MM.1S (cell line): ENCODE measurements around the gene RC3H2.
A peak's percentile ranks its signal among the peaks of the same experiment; 100 is the strongest.
"Not testable (repeated sequence)": the region's sequence is repeated elsewhere in the genome, so short reads cannot be mapped to it uniquely, and the experiment has no call there.

Experiments
- DNase-seq: peaks from one replicate; pipeline ENCODE4 v3.0.0-alpha.2; 2015
- H2AFZ ChIP-seq: fragments of 300-600 bp; sonication (generic); 2 replicates; pipeline ENCODE4 v1.6.0; 2016; ENCODE audit warnings: antibody characterized with exemption, low read length
- H3F3A ChIP-seq: fragments of 300-600 bp; sonication (generic); 2 replicates; pipeline ENCODE4 v1.6.1; 2016; ENCODE audit warnings: mild to moderate bottlenecking, antibody characterized with exemption, low read length, moderate library complexity, mixed read lengths; ENCODE audit not compliant: insufficient read depth
- H3K27ac ChIP-seq: fragments of 300-600 bp; sonication (generic); 2 replicates; pipeline ENCODE4 v1.5.1; 2016; ENCODE audit warnings: mild to moderate bottlenecking, low read length
- H3K27me3 ChIP-seq: fragments of 300-600 bp; sonication (generic); replicated peaks from 2 replicates; pipeline ENCODE4 v1.6.0; 2016; ENCODE audit warnings: low read length; ENCODE audit not compliant: insufficient read depth
- H3K36me3 ChIP-seq: fragments of 300-600 bp; sonication (generic); replicated peaks from 2 replicates; pipeline ENCODE4 v1.6.1; 2016; ENCODE audit warnings: mild to moderate bottlenecking, low read length, mixed read lengths; ENCODE audit not compliant: insufficient read depth
- H3K4me1 ChIP-seq: fragments of 300-600 bp; sonication (generic); 2 replicates; pipeline ENCODE4 v1.6.1; 2016; ENCODE audit warnings: low read length, mixed read lengths
- H3K4me2 ChIP-seq: fragments of 300-600 bp; sonication (generic); 2 replicates; pipeline ENCODE4 v1.6.0; 2016; ENCODE audit warnings: low read depth, low read length
- H3K4me3 ChIP-seq: fragments of 300-600 bp; sonication (generic); 2 replicates; pipeline ENCODE4 v1.5.1; 2016; ENCODE audit warnings: low read length, mixed read lengths
- H3K79me2 ChIP-seq: fragments of 300-600 bp; sonication (generic); 2 replicates; pipeline ENCODE4 v1.6.1; 2016; ENCODE audit warnings: mixed run types, low read length, mixed read lengths
- H3K9ac ChIP-seq: fragments of 300-600 bp; sonication (generic); 2 replicates; pipeline ENCODE4 v1.6.1; 2016; ENCODE audit warnings: low read length, mixed read lengths
- H3K9me2 ChIP-seq: fragments of 300-600 bp; sonication (generic); replicated peaks from 2 replicates; pipeline ENCODE4 v1.6.1; 2016; ENCODE audit warnings: mild to moderate bottlenecking, low read length, mixed read lengths; ENCODE audit not compliant: insufficient read depth
- H3K9me3 ChIP-seq: fragments of 300-600 bp; sonication (generic); replicated peaks from 2 replicates; pipeline ENCODE4 v1.6.1; 2016; ENCODE audit warnings: mild to moderate bottlenecking, low read length, mixed read lengths; ENCODE audit not compliant: insufficient read depth
- H4K20me1 ChIP-seq: fragments of 300-600 bp; sonication (generic); 2 replicates; pipeline ENCODE4 v1.6.1; 2016; ENCODE audit warnings: mild to moderate bottlenecking, low read length, moderate library complexity, mixed read lengths; ENCODE audit not compliant: insufficient read depth
- EZH2 ChIP-seq: fragments of 300-600 bp; sonication (generic); optimal IDR thresholded peaks from 2 replicates; pipeline ENCODE3; 2017; ENCODE audit warnings: low read depth, mild to moderate bottlenecking, antibody characterized with exemption, low read length, mixed read lengths
- EZH2phosphoT487 ChIP-seq: fragments of 300-600 bp; sonication (generic); IDR thresholded peaks from 2 replicates; pipeline ENCODE4 v1.6.1; 2018; ENCODE audit warnings: antibody characterized with exemption, low read length
- TF ChIP-seq, protein P1 (sequence below): fragments of 300-600 bp; sonication (generic); IDR thresholded peaks from 2 replicates; pipeline ENCODE4 v1.5.1; 2016; ENCODE audit warnings: antibody characterized with exemption, low read length, mixed read lengths

The RC3H2 gene

DNA sequence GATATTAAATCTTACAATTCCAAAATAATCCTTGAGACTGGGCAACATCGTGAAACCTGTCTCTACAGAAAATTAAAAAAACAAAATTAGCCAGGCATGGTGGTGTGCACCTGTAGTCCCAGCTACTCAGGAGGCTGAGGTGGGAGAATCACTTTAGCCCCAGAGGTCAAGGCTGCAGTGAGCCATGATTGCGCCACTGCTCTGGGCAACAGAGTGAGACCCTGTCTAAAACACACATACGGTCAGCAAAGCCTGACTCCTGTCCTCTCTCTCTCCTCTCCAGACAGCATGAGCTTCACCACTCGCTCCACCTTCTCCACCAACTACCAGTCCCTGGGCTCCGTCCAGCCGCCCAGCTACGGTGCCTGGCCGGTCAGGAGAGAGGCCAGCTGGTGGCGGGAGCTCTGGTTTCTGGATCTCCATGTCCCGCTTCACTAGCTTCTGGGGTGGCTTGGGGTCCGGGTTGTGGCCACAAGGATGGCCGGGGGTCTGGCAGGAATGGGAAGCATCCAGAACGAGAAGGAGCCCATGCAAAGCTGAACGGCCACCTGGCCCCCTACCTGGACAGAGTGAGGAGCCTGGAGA lies 67.8 kb downstream of the RC3H2 start:
- no peak for DNase-seq
- Histone ChIP-seq H3K4me3 (no peak overlapping the region), H3K27me3 (no peaks in the 10 kb centered on the region), H3K36me3 (no peaks in the 10 kb centered on the region), H4K20me1 (no peaks in the 10 kb centered on the region), H3K9me2 (no peaks in the 10 kb centered on the region), H3F3A (no peaks in the 10 kb centered on the region), H3K27ac (no peak overlapping the region), H3K4me1 (no peaks in the 10 kb centered on the region), H3K79me2 (no peaks in the 10 kb centered on the region), H3K4me2 (peak overlapping the region; percentile 27; the same call in 1 of the 2 replicates), H2AFZ (peak overlapping the region; percentile 64), H3K9ac (no peak overlapping the region), H3K9me3 (no peaks in the 10 kb centered on the region)
- TF ChIP-seq EZH2phosphoT487 (no peak), EZH2 (no peak)
- TF ChIP-seq, protein P1, sequence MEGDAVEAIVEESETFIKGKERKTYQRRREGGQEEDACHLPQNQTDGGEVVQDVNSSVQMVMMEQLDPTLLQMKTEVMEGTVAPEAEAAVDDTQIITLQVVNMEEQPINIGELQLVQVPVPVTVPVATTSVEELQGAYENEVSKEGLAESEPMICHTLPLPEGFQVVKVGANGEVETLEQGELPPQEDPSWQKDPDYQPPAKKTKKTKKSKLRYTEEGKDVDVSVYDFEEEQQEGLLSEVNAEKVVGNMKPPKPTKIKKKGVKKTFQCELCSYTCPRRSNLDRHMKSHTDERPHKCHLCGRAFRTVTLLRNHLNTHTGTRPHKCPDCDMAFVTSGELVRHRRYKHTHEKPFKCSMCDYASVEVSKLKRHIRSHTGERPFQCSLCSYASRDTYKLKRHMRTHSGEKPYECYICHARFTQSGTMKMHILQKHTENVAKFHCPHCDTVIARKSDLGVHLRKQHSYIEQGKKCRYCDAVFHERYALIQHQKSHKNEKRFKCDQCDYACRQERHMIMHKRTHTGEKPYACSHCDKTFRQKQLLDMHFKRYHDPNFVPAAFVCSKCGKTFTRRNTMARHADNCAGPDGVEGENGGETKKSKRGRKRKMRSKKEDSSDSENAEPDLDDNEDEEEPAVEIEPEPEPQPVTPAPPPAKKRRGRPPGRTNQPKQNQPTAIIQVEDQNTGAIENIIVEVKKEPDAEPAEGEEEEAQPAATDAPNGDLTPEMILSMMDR: no peak

DNA sequence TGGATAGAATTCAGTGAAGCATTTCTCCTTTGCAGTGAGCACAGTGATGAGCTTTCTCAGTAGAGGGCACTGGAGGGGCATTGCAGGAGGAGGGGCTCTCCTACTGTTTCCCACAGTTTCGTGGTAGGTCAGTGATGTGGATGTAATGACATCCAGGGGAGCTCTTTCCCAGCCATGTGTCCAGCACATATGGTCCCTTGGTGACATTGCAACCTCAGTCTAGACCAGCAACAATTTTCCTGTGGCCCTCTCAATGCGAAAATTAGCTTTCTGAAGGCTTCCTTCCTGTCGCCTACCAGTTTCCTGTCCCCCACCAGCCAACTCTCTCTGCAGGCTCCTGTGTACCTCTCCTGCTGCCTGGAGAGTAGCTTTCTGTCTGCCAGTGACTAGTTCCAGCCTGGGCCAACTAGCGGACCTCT lies 69.8 kb downstream of the RC3H2 start:
- no peaks in the 10 kb centered on the region for H3F3A ChIP-seq
- no peaks in the 10 kb centered on the region for H3K36me3 ChIP-seq
- no peaks in the 10 kb centered on the region for H3K79me2 ChIP-seq
- H2AFZ ChIP-seq: 0 out of 2 replicates have a peak overlapping the region, but pooled peaks have one; percentile 25
- no peak overlapping the region for H3K9ac ChIP-seq
- H3K4me1 ChIP-seq: no peaks in the 10 kb centered on the region
- H3K4me3 ChIP-seq: no peak overlapping the region
- DNase-seq: no peak
- H3K4me2 ChIP-seq: no peak overlapping the region; the same call in 1 of the 2 replicates
- H4K20me1 ChIP-seq: no peaks in the 10 kb centered on the region
- H3K27ac ChIP-seq: no peak overlapping the region
- H3K9me3 ChIP-seq: no peaks in the 10 kb centered on the region
- H3K27me3 ChIP-seq: no peaks in the 10 kb centered on the region
- no peaks in the 10 kb centered on the region for H3K9me2 ChIP-seq
- TF ChIP-seq, protein P1: no peak
- TF ChIP-seq EZH2phosphoT487: no peak
- no peak for TF ChIP-seq EZH2

DNA sequence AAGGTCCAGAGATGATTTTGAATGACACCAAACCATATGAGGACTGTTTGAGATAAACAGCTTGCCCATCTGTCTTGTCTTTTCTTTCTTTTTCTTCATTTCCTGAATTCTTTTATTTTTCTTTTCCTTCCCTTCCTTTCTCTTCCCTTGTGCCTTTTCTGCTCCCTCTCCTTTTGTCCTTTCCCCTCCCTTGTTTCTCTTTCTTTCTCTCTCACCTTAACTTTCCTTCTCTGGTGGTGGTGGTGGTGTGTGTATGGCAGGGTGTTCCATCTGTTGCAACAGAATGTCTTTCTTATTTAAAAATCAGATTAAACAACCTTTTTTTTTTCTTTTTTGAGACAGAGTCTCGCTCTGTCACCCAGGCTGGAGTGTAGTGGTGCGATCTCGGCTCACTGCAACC lies 73.0 kb downstream of the RC3H2 start:
- no peak overlapping the region for H2AFZ ChIP-seq
- no peak overlapping the region for H3K4me2 ChIP-seq

DNA sequence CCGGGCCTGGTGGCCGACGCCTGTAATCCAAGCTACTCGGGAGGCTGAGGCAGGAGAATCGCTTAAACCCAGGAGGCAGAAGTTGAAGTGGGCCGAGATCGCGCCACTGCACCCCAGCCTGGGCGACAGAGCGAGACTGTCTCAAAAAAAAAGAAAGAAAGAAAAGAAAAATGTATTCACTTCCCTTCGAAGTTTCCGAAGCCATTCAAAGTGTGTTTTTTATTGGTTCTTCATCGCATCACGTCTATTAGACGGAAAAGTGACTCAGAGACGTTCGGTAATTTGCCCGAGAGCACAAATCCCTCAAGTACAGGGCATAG lies 76.2 kb downstream of the RC3H2 start:
- not testable (repeated sequence) for H3F3A ChIP-seq, H3K4me1 ChIP-seq, DNase-seq, H3K9me3 ChIP-seq, H3K9me2 ChIP-seq, H4K20me1 ChIP-seq, H3K27me3 ChIP-seq
- H2AFZ ChIP-seq: peak overlapping the region; percentile 98
- H3K27ac ChIP-seq: peak overlapping the region; percentile 78; the same call in 1 of the 2 replicates
- H3K4me2 ChIP-seq: peak overlapping the region; percentile 52
- 0 out of 2 replicates have a peak, but pooled peaks cover 10% of the 10 kb centered on the region for H3K36me3 ChIP-seq
- peak overlapping the region; percentile 93 for H3K9ac ChIP-seq
- peak overlapping the region; percentile 98 for H3K4me3 ChIP-seq
- H3K79me2 ChIP-seq: peaks cover 43% of the 10 kb centered on the region

More for the DNA sequence above, 73.0 kb downstream of the RC3H2 start:
- Histone ChIP-seq H3K79me2 (peaks cover 12% of the 10 kb centered on the region), H3F3A (no peaks in the 10 kb centered on the region), H3K27ac (no peak overlapping the region), H4K20me1 (no peaks in the 10 kb centered on the region), H3K27me3 (no peaks in the 10 kb centered on the region), H3K9ac (no peak overlapping the region), H3K9me3 (no peaks in the 10 kb centered on the region), H3K36me3 (no peaks in the 10 kb centered on the region), H3K4me3 (no peak overlapping the region), H3K4me1 (peaks cover 2% of the 10 kb centered on the region; the same call in 1 of the 2 replicates), H3K9me2 (no peaks in the 10 kb centered on the region)
- no peak for DNase-seq
- TF ChIP-seq EZH2phosphoT487: no peak
- TF ChIP-seq, protein P1: no peak
- no peak for TF ChIP-seq EZH2
